Activated T-cell treated with anti-CD3 and anti-CD28 coated beads for 24 hours (primary cell): ENCODE results near the gene CHCHD6.
"Not testable (repeated sequence)": the region's sequence is repeated elsewhere in the genome, so short reads cannot be mapped to it uniquely, and the experiment has no call there.

Experiments used
- DNase-seq: peaks from one replicate; pipeline ENCODE4 v3.0.0-alpha.2; 2020; ENCODE audit warnings: low read depth

CHCHD6 gene

DNA sequence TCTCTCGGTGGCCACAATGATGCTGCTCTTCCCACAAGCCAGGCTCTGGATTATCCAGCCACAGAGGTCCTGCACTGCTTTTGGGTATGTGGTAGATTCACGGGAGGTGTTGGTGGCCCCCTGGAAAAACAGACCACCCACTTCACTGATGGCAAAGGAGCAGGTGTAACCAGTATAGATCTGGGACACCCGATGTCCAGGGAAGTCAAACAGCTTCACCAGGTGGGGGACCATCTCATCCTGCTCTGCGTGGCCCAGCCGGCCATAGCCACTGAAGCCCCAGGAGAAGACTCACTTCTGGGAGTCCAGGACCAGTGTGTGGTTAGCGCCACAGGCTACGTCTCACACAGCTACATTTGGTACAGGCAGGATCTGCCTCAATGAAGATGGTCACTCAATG lies 62.6 kb downstream of the CHCHD6 start:
- DNase-seq: no peak

DNA sequence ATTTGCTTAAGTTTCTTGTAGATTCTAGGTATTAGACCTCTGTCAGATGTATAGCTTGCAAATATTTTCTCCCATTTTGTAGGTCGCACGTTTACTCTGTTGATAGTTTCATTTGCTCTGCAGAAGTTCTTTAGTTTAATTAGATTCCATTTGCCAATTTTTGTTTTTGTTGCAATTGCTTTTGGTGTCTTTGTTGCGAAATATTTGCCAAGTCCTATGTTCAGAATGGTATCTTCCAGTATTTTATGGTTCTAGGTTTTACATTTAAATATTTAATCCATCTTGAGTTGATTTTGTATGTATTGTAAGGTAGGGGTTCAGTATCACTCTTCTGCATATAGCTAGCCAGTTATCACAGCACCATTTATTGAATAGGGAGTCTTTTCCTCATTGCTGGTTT lies 64.9 kb downstream of the CHCHD6 start:
- DNase-seq: no peak

DNA sequence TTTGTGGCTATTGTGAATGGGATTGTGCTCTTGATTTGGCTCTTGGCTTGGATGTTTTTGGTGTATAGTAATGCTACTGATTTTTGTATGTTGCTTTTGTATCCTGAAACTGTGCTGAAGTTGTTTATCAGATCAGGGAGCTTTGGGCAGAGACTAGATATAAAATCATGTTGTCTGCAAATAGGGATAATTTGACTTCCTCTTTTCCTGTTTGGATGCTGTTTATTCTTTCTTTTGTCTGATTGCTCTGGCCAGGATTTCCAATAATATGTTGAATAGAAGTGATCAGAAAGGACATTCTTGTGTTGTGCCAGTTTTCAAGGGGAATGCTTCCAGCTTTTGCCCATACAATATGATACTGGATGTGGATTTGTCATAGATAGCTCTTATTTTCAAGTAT lies 66.1 kb downstream of the CHCHD6 start:
- DNase-seq: no peak

DNA sequence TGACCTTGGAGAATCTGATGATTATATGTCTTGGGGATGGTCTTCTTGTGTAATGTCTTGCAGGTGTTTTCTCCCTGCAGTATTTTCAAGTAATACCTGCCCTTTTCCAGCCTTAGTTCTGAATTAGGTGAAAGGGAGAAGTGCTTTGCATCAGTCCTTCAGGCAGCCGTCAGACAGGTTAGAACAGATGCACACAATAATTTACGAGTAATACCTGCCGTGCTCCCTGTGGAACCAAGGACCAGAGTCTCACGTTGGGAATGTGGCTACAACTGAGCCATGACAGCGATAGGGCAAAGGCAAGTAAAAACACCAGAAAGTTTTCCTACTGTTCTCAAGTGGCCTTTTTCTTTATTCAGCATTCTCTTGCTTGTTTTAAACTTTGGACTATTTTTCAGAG lies 69.1 kb downstream of the CHCHD6 start:
- DNase-seq: no peak

DNA sequence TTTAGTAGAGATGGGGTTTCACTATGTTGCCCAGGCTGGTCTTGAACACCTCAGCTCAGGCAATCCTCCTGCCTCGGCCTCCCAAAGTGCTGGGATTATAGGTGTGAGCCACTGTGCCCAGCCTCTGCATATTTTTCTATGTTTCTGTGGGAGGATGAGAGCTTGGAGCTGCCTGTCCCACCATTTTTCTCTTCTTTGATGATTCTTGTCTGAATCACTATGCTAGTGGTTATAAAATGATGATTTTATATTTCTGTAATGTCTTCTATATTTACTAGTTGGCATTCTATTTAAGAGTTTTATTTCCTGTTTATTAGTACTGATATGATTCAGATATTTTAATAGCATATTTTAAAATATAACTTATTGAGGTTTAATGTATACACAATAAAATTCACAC lies 69.7 kb downstream of the CHCHD6 start:
- no peak for DNase-seq

DNA sequence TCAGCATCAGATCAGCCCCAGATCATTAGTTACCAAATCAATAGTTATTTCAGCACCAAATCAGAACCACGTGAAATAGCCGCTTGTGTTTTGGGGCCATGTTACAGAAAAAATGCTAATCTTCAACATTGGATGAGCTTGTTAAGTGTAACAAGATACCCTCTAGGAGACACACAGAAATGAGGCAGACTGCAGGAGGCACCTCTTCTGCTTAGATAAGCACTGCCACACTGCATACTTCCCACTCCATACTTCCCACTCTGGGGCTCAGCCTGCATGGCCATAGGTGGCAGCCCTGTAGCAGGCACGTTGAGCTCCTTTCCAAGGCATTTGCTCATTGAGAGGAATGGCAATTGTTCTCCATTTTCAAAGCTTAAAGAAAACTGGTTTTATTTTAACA lies 73.3 kb downstream of the CHCHD6 start:
- DNase-seq: no peak

DNA sequence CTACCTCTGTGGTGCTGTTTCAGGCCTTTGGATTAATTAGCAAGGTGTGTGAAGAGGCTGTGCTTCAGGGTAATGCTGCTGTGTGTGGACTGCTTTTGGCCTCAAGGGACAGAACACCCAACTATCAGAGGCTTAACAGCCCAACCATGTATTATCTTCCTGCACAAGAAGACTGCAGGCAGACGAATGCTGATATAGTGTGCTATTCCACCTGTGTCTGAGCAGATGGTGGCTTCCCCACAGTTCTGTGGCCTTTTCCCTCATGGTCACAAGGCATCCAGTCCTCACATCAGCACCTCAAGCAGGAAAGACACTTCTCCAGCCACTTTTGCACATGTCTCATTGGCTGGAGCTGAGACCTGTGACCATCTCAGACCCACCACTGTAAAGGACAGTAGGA lies 76.6 kb downstream of the CHCHD6 start:
- DNase-seq: no peak

DNA sequence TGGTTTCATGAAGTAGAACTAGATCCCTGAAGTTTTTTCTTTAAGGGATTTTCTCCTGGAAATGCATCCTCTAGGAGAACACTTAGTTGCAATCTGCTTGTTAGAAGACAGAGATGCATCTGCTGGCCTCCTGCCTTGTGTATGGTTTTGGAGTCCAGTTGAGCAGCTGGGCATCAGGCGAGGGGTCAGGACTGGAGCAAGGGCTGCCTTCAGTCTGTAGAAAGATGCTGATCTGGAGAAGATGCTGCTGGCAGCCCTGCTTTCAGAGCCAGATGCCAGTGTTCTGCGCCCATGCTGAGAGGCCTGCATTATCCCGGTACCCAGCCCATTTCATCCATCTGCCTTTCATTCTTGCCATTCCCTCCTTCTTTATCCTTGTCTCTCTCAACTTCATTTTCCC lies 77.4 kb downstream of the CHCHD6 start:
- no peak for DNase-seq

DNA sequence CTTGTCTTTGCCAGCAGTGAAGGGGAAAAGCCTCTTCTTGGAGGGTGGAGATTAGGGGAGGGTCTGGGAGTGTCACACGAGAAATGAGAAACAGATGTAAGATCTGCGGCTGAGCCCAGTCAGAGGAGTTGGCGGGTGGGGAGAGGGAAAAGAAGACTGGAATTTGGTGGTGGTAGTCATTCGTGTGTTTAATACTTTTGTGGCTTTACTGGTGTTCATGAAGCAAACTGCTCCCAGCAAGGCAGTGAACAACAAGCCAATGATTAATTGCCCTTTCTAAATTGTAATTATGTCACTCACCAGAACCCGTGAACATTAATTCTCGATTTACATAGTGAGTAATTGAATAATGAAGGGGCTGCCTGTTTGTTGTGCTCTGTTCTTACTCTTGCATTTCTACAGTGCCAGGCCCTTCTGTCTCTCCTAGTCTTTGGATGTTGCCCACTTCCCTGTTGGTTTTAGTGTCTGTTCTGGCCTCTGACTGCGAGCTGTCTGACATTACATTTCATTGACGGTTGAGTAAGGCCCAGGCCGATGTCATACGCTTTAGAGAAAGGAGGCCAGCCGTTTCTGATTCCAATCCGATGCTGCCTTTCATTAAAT lies 78.0 kb downstream of the CHCHD6 start:
- no peak for DNase-seq

DNA sequence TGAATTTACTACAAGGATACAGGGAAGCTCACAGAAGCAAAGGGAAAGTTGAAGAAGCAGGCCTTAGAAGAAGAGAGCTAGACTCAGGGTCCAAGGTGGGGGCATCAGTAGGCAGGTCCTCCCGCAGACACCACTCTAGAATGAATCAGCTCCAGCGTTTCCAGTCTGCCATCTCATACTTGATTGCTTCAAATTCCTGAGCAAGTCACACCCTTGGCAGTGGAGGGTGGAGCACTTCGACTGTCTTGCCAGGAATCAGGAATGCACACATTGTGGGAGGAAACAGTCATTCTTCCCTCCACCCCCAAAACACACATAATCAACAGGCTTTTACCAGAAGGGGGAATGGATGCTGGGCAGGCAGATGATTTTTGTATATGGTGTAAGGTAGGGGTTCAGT lies 78.5 kb downstream of the CHCHD6 start:
- DNase-seq: no peak

DNA sequence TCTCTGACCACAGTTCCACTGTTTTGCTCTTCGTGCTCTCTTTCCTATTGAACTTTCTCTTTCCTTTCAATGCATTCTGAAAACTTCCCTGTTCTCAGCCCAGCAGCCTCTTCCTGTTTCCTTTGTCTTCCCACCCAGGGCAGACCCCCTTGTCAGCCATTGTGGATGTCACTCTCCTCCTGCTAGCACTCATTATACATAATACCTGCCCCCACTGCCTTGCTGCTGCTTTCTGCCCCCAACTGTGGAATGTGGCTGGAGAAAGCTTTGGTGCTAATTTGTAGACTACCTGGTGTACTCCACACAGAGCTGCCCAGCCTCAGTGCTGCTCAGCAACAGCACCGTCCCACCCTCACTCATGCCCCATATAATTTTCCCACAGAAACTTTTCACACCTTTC lies 80.2 kb downstream of the CHCHD6 start:
- no peak for DNase-seq

DNA sequence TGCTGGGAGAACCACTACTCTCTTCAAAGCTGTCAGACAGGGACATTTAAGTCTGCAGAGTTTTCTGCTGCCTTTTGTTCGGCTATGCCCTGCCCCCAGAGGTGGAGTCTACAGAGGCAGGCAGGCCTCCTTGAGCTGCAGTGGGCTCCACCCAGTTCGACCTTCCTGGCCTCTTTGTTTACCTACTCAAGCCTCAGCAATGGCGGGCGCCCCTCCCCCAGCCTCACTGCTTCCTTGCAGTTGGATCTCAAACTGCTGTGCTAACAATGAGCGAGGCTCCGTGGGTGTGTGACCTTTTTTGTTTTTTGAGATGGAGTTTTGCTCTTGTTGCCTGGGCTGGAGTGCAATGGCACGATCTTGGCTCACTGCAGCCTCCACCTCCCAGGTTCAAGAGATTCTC lies 87.3 kb downstream of the CHCHD6 start:
- DNase-seq: not testable (repeated sequence)

DNA sequence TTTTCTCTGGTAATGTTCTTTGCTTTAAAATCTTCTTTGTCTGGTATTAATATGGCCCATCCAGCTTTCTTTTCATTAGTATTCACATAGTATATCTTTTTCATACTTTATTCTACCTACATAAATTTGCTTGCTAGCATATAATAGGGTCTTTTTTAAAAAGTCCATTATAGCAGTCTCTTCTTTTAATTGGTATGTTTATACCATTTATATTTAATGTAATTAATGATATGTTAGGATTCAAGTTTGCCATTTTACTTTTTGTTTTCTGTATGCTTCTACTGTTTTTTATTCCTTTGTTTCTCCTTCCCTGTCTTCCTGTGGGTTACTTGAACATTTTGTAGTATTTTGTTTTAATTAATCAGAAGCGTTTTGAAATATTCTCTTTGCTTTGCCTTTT lies 89.0 kb downstream of the CHCHD6 start:
- no peak for DNase-seq

DNA sequence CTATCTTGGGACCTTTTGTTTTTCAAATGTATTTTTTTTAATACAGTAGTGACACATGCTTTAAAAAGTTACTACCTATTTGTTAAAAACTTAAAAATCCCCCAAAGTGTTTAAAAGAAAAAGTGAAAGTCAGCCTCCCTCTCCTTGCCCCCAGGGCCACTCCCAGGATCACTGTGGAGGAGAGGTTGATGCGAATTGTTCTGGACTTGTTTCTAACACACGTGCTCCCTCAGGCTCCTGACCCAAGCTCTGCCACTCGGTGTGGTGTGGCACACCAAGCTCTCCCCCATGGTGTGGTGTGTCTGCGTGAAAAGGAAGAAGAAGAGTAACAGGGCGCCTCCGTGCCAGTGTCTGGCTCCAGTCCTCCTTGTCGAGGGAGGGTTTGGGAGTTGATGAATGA lies 93.5 kb downstream of the CHCHD6 start:
- no peak for DNase-seq

DNA sequence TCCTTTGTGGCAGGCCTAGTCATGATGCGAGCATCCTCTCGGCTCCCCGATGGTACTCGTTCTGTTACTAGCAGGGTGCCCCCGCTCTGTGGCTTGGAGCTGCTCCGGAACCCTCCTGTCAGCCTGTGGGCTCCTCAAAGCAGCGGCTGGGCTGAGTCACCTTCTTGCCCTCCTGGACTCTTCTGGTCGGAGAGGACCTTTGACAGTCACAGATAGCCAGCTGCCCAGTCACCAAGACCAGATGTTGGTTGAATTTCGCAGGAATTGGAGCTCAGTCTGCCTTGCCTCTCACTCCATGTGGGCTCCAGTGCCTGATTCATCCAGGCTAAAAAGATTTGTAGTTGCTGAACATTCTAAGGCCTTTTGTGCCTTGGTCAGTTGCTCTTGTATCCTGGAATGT lies 94.5 kb downstream of the CHCHD6 start:
- no peak for DNase-seq

DNA sequence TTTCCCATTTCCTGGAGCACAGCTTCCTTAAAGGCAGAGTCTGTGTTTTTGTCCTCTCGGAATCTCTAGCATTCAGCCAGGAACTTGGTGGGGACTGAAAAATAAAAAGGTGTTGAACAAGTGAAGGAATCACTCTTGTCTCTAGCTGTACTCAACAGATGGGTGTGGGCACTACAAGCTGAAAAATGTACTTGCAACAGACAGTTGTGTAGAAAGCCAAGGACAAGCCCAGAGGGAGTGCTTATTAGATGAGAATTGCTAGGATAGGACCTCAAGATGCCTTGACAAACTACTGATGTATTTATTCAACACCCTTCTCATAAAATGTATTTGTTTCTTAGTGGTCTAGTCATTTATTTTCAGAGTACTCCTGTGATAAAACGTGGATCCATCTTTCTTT lies 95.1 kb downstream of the CHCHD6 start:
- no peak for DNase-seq

DNA sequence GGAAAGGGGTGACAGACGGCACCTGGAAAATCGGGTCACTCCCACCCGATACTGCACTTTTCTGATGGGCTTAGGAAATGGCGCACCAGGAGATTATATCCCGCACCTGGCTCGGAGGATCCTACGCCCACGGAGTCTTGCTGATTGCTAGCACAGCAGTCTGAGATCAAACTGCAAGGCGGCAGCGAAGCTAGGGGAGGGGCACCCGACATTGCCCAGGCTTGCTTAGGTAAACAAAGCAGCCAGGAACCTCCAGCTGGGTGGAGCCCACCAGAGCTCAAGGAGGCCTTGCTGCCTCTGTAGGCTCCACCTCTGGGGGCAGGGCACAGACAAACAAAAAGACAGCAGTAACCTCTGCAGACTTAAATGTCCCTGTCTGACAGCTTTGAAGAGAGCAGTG lies 97.3 kb downstream of the CHCHD6 start:
- not testable (repeated sequence) for DNase-seq

DNA sequence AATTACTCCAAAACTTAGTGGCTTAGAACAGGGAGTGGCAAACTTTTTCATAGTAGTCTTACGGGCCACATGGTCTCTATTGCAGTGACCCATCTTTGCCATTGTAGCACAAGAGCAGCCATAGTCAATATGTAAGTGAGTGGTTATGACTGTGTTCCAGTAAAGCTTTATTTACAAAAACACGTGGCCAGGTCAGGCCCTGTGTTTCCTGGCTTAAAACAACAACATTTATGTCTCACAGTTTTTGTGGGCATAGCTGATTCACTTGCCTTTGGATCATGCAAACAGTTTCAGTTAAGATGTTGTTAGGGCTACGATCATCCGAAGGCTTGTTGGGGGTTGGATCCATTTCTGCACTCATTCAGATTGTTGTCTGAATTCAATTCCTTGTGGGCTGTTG lies 103.8 kb downstream of the CHCHD6 start:
- DNase-seq: no peak

DNA sequence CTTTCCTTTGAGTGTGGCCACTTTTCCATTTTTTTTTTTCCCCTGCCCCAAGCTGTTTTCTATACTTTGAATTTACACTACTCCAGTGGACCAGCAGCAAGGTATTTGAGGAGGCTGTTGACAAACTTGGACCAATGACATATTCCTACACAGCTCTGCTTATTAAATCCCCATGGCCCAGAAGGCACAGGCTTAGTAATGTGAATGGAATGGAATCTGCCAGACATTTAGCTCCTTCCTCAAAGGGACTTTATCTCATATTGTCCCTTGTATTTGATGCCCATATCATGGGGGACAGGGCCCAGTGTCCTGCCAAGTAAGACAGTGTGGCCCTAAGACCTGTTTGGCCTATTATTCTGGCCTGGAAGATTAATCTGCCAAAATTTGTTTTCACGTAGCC lies 107.5 kb downstream of the CHCHD6 start:
- no peak for DNase-seq

DNA sequence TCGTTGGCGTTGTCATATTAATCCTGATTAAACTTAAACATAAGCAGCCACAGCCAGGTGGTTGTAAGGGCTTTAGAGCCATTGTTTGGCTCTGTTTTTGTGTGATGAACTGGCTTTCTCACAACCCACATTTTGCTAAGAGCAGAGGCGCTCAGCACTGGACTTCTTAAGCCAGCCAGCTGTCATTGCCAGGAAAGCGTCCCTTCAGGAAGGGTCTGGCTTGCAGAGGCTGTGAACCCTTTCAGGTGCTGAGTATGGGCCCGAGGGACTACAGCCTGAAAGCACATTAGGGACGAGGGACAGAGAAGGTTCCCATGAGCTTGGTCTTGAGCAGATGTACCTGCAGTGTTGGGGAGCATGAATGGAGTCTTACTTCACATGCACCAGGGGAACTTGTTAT lies 112.3 kb downstream of the CHCHD6 start:
- no peak for DNase-seq

DNA sequence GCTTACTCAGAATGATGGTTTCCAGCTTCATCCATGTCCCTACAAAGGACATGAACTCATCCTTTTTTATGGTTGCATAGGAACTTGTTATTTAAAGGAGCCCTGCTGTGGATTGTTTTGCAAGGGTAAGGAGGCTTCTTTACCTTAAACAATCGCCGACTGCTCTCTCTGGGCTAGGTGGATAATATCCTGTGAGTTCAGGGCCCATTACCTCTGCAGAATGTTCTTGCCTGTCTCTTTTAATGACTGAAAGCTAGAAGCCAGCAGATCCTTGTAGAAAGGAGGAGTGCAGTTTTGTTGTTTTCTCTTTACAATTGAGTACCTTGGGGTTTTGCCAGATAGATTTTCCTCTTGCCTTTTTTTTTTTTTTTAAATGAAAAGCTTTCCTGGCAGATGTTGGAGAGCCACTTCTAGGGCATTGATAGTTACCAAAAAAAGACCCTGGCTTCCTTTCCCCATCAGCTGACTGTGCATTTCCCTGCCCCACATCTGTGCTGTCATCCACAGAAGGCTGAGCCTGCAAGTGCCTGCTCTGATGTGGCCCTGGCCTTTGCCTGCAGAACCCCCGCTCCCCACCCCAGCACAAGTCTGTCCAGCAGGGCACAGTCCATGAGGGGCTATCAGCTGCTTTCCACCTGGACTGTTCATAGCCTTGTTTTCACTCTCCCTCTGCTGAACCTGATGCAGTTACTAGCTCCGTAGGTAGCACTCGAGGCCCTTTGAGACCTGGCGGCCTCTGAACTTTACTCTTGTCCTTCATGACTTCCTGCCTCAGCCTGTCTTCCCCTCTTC lies 113.1 kb downstream of the CHCHD6 start:
- no peak for DNase-seq

DNA sequence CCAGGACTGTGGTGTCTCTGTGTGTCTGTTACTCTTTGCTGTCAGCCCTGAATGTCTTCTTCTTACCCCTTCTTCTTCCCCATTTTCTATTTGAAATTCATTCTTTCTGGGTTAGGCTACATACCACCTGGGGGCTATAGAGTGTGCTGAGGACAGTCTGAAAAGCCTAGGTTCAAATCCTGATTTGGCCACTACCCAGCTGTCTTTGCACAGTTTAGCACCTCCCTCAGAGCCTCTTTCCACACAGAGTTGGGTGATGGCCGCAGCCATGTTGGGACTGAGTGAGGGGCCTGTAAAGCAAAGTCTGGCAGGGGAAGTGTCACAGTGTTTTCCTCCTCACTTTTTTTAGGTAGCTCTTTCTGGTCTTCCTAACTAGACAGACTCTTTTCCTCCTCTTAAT lies 113.7 kb downstream of the CHCHD6 start:
- DNase-seq: no peak

DNA sequence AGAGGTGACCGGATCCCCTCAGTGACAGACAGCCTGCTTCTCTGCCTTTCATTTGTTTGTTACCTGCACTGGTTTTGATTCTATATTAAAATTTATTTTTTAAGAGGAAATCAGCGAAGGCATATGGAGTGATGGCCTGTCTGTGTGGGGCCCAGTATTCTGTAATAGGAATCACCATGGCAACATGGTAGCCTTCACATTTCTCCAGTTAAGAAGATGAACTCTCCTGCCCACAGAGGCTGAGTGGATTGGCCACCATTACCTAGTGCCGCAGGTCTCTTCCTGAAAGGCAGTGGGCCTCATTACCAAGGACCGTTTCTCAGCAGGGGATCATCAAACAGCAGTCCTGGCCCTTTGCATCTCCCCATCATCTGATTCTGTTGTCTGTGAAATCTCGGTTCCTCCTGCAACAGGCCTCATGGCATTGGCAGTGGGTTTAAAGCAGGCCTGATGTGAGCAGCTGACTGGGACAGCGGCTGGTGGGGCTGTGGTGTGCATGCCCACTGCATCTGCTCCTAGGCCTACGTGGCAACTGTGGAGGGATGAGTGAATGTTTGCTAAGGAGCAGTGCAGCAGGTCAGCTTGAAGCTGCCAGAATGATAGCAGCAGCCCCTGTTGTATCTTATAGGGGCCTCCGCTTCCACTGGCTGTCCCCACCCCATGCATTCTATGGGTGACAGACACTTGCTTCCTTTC lies 114.5 kb downstream of the CHCHD6 start:
- DNase-seq: no peak

DNA sequence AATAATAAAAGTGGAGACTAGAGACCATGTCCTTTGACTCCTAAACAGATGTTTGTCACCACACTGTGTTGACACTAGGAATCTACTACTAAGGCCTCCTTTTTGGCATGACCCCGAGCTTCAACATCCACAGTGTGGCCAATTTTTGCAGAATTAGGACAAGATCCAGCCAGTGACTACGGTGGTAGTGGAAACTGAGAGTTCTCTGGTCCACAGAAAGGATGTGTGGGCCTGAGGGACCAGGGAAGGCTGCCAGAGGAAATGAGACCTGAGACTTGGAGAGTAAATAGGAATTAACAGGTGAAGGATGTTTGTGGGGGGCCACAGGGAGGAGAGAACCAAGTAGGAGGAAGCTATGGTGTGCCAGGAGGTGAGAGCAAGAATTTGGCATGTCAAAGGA lies 122.7 kb downstream of the CHCHD6 start:
- no peak for DNase-seq
